Measurements from ENCODE around the gene PRPS1.
"Not testable (repeated sequence)": the region's sequence is repeated elsewhere in the genome, so short reads cannot be mapped to it uniquely, and the experiment has no call there.

The PRPS1 gene

DNA sequence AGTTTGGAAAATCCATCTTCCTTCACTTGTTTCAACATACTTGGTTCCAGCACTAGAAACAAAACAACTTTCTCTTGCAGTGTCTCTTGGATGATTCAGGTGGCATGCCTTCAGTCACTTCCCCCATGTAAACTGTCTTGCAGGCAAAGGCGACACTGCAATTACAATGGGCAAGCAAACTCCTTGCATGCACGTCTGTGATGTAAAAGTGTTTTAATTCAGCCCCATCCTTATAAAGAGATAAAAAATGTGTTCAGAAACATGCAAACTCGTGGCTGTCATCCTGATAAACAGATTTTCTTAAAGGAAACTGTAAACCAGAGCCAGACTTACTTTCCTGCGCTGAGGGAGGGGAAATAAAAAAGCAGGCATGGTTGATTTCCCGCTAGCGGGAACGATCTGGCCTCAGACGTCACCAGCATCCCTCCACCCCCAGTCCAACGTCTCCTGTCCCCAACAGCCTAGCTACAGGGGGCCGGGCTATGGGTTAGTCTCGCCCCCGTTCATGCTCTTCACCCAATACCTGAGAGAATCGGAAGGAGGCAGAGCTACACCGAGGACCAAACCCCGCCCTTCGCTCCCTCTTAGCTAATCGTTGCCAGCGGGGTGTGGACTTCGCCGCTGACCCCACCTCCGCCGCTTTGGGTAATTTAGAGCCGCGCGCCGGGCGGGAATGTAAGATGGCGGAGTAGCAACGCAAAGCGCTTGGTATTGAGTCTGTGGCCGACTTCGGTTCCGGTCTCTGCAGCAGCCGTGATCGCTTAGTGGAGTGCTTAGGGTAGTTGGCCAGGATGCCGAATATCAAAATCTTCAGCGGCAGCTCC lies at the start of gene PRPS1:
TSS of gene PRPS1 (plus strand) at position 673 of the 824 bp plus-strand sequence. CDS start at position 792, 119 bp downstream.
- DNase-seq = peak; percentile 87

DNA sequence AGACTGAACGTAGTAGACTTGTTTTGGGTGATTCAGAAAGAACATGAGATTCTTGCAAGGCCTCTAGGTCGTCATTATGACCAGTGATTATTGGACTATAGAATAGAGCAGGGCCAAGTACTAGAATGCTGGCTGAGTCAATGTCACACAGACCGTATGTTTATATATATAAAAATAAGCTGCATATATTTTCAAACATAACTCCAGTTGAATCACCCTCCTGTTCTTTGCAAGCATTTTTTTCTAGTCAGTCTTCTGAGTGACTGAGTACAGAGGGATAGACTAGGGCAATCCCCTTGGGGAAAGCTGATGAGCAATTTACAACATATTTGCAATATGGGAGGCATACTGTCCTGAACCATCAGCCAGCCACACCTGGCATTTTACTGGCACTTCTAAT lies 48.4 kb upstream of the PRPS1 start:
- DNase-seq = no peak

DNA sequence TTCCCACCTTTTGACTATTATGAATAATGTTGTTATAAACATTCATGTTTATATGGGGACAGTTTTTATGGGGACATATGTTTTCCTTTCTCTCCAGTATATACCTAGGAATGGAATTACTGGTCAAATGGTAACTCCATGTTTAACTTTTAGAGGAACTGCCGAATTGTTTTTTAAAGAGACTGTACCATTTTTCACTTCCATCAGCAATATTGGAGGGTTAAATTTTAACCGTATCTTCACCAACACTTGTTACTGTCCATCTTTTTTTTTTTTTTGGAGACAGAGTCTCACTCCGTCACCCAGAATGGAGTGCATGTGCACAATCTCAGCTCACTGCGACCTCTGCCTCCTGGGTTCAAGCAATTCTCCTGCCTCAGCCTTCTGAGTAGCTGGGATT lies 46.4 kb upstream of the PRPS1 start:
- DNase-seq = no peak

DNA sequence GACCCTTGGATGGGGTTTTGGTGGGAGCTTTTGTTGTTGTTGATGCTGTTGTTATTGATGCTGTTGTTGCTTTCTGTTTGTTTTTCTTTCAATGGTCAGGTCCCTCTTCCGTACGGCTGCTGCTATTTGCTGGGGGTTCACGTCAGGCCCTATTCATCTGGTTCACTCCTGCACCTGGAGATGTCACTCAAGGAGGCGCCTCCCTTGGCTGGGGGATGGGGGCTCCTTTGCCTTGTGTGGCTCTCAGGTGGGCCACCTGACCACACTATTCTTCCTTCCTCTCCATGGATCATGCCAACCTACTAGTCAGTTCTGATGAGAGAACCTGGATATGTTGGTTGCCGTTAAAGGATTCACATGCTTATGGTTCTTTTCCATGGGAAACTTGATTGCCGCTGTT lies 39.1 kb upstream of the PRPS1 start:
- DNase-seq = no peak

GRCh38 chrX:107596651-107597050 lies 31.7 kb upstream of the PRPS1 start:
- DNase-seq = no peak

DNA sequence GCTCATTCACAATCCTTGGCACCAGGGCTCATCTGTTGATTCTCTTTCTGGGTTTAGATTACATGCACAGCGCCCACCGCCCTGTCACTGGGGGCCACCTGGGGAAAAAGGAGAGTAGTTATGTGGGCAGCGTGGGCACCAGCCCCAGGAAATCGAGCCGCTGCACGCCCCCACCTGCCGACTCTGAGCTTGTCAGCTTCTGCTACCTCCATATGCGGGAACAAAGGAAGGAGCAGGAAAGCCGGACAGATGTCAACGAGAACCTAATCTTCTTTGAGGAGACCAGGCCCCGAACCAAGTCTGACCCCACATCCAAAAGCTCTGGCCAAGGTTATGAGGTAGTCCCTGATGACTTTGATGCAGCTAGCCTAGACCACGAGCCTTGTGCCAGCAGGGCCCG lies 31.0 kb upstream of the PRPS1 start:
- no peak for DNase-seq

GRCh38 chrX:107597791-107598190 lies 30.5 kb upstream of the PRPS1 start:
- DNase-seq = no peak

- DNase-seq = no peak
Measured at GRCh38 chrX:107599450-107599861, 28.9 kb upstream of the PRPS1 start.

- no peak for DNase-seq
Measured at GRCh38 chrX:107600366-107600765, 27.9 kb upstream of the PRPS1 start.

- no peak for DNase-seq
Measured at GRCh38 chrX:107601326-107601725, 27.0 kb upstream of the PRPS1 start.

DNA sequence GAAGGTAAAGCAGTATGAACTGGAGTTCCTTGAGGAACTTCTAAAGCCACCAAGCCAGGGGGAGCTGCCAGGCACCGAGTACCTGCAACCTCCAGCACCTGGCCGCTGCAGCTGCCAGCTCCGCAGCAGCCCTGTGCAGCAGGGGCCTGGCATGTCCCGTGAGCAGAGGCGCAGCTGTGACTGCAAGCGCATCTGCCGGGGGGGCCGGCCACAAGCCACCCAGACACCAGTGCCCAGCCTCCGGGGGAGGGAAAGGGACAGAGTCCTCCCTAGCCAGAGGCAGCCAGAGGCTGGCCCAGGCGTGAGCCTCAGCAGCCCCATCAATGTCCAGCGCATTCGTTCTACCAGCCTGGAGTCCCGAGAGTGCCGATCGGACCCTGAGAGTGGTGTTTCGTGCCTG lies 26.6 kb upstream of the PRPS1 start:
- no peak for DNase-seq

- no peak for DNase-seq
Measured at GRCh38 chrX:107602694-107603239, 25.5 kb upstream of the PRPS1 start.

- no peak for DNase-seq
Measured at GRCh38 chrX:107603429-107604159, 24.7 kb upstream of the PRPS1 start.

- DNase-seq = not testable (repeated sequence)
Measured at GRCh38 chrX:107609061-107609460, 19.2 kb upstream of the PRPS1 start.

GRCh38 chrX:107610667-107611066 lies 17.6 kb upstream of the PRPS1 start:
- DNase-seq = no peak

DNA sequence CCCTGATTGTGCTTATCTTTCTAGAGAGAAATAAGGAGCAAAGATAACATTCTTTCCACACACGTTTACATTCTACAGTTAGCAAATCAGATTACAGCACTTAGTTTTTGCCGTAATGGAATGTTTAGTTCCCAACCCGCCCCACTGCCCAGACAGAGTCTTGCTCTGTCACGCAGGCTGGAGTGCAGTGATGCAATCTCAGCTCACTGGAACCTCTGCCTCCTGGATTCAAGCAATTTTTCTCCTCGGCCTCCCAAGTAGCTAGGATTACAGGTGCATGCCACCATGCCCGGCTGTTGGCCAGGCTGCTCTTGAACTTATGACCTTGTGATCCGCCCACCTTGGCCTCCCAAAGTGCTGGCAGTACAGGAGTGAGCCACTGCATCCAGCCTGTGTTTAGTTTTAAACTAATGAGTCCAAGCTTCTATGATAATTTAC lies 8.4 kb upstream of the PRPS1 start:
- no peak for DNase-seq

DNA sequence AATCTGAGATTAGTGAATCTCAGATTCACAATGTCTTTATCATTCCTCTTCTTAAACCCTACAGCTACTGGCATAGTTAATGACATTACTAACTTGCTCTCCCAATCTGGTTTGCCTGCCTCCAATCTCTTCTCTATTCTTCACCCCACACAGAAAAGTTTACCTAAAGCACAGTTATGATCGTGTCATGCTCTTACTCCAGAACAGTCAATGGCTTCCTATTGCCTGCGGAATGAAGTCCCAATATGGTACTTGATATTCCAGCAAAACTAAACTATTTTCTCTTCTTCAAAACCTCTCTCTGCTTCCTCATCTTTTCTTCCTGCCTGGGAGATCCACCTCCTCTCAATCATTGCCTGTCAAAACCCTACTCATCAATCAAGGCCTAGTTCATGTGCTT lies 3.4 kb upstream of the PRPS1 start:
- DNase-seq = no peak

- DNase-seq = no peak
Measured at GRCh38 chrX:107625739-107626138, 2.6 kb upstream of the PRPS1 start.

GRCh38 chrX:107626481-107626880 lies 1.8 kb upstream of the PRPS1 start:
- no peak for DNase-seq

DNA sequence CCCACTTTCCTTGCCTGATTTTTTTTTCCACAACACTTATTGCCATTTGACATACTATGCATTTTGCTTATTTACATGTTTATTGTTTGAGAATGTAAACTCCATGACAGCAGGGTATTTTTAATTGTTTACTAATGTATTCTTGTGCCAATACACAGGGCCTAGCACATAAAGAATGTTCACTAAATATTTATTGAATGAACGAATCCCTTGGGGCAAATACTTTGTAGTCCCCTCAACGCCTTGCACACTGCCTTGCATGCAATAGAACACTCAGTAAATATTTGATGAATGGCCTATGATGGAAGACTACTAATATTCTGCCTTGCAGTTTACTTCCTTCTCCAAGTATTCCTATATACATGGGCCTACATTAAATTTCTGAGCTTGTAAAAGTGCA lies 1.4 kb upstream of the PRPS1 start:
- no peak for DNase-seq

- DNase-seq = no peak
Measured at GRCh38 chrX:107628662-107629539, 591 bp downstream of the PRPS1 start.

- DNase-seq = no peak
Measured at GRCh38 chrX:107629540-107629909, 1.2 kb downstream of the PRPS1 start.

All from retina (tissue), 1 donor.